ENCODE results near the gene RAB4B. TPM values are rescaled to one million over a fixed set of nuclear protein-coding genes. Genes with fewer than 3 reads are reported as not detected.
"Not testable (repeated sequence)": the region's sequence is repeated elsewhere in the genome, so short reads cannot be mapped to it uniquely, and the experiment has no call there.

Gene RAB4B
- total and polyA plus RNA-seq, 2 donors (not counting 1 experiment from before 2014, with no cell fraction given) = 10.6 to 12.8 TPM

GRCh38 chr19:40763963-40764362 lies 14.1 kb upstream of the RAB4B start:
- Histone ChIP-seq H3K36me3 (ENCODE audit: control insufficient read depth, insufficient read depth, low read length) (peaks cover 39% of the 10 kb centered on the region), H3K79me2 (ENCODE audit: control insufficient read depth, insufficient read depth, low read length) (no peaks in the 10 kb centered on the region), H3K9me3 (ENCODE audit: control insufficient read depth, insufficient read depth, low read depth, low read length) (no peaks in the 10 kb centered on the region), H3K4me2 (ENCODE audit: extremely low read depth, insufficient read depth, low read length) (no peak overlapping the region), H3K27me3 (ENCODE audit: control insufficient read depth, insufficient read depth, low read length) (no peaks in the 10 kb centered on the region), H2AFZ (ENCODE audit: low read length) (no peak overlapping the region), H4K20me1 (ENCODE audit: control insufficient read depth, extremely low read depth, insufficient read depth, low read length) (no peaks in the 10 kb centered on the region), H3K4me1 (ENCODE audit: control insufficient read depth, extremely low read depth, insufficient read depth, low read length) (no peaks in the 10 kb centered on the region), H3K27ac (ENCODE audit: insufficient read depth, low read length) (no peak overlapping the region), H3K9ac (ENCODE audit: insufficient read depth, low read length) (no peak overlapping the region), H3K4me3 (replicated peaks in 1 of 4; ENCODE audit: control extremely low read depth in 1 of 4, insufficient read depth in 1 of 4, low read depth in 3 of 4, low read length in 4 of 4) (no peak overlapping the region)
- no peak for DNase-seq (ENCODE audit: low read depth in 2 of 2)
- TF ChIP-seq CTCF (conservative IDR thresholded peaks at IDR 0.05 in 1 of 2, IDR thresholded peaks at IDR 0.05 in 1 of 2; ENCODE audit: low read depth in 1 of 2, low read length in 2 of 2) (no peak), EZH2 (IDR thresholded peaks at IDR 0.05; ENCODE audit: low read length, missing control alignments) (no peak)

DNA sequence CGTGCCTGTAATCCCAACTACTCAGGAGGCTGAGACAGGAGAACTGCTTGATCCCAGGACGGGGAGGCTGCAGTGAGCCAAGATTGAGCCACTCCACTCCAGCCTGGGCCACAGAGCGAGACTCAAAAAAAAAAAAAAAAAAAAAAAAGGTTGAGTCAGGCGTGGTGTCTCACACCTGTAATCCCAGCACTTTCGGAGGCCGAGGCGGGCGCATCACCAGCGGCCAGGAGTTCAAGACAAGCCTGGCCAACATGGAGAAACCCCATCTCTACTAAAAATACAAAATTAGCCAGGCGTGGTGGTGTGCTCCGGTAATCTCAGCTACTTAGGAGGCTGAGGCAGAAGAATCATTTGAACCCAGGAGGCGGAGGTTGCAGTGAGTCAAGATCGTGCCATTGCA lies 11.7 kb upstream of the RAB4B start:
- not testable (repeated sequence) for H3K27ac ChIP-seq (ENCODE audit: insufficient read depth, low read length); DNase-seq (ENCODE audit: low read depth in 2 of 2)
- peaks cover 27% of the 10 kb centered on the region for H3K36me3 ChIP-seq (ENCODE audit: control insufficient read depth, insufficient read depth, low read length)

GRCh38 chr19:40768869-40769268 lies 9.2 kb upstream of the RAB4B start:
- peaks cover 13% of the 10 kb centered on the region for H3K36me3 ChIP-seq (ENCODE audit: control insufficient read depth, insufficient read depth, low read length)
- no peaks in the 10 kb centered on the region for H3K27me3 ChIP-seq (ENCODE audit: control insufficient read depth, insufficient read depth, low read length)
- H3K27ac ChIP-seq (ENCODE audit: insufficient read depth, low read length) = no peak overlapping the region
- no peaks in the 10 kb centered on the region for H3K4me1 ChIP-seq (ENCODE audit: control insufficient read depth, extremely low read depth, insufficient read depth, low read length)
- no peaks in the 10 kb centered on the region for H3K79me2 ChIP-seq (ENCODE audit: control insufficient read depth, insufficient read depth, low read length)
- no peak overlapping the region for H2AFZ ChIP-seq (ENCODE audit: low read length)
- no peak for DNase-seq (ENCODE audit: low read depth in 2 of 2)
- no peaks in the 10 kb centered on the region for H3K9me3 ChIP-seq (ENCODE audit: control insufficient read depth, insufficient read depth, low read depth, low read length)
- H3K4me2 ChIP-seq (ENCODE audit: extremely low read depth, insufficient read depth, low read length) = no peak overlapping the region
- no peaks in the 10 kb centered on the region for H4K20me1 ChIP-seq (ENCODE audit: control insufficient read depth, extremely low read depth, insufficient read depth, low read length)
- no peak overlapping the region for H3K4me3 ChIP-seq (replicated peaks in 1 of 4; ENCODE audit: control extremely low read depth in 1 of 4, insufficient read depth in 1 of 4, low read depth in 3 of 4, low read length in 4 of 4)
- TF ChIP-seq EZH2 (IDR thresholded peaks at IDR 0.05; ENCODE audit: low read length, missing control alignments) (no peak), CTCF (conservative IDR thresholded peaks at IDR 0.05 in 1 of 2, IDR thresholded peaks at IDR 0.05 in 1 of 2; ENCODE audit: low read depth in 1 of 2, low read length in 2 of 2) (no peak)
- no peak overlapping the region for H3K9ac ChIP-seq (ENCODE audit: insufficient read depth, low read length)

More for the DNA sequence above, 11.7 kb upstream of the RAB4B start:
- not testable (repeated sequence) for H2AFZ ChIP-seq (ENCODE audit: low read length); H3K4me2 ChIP-seq (ENCODE audit: extremely low read depth, insufficient read depth, low read length); H4K20me1 ChIP-seq (ENCODE audit: control insufficient read depth, extremely low read depth, insufficient read depth, low read length); H3K27me3 ChIP-seq (ENCODE audit: control insufficient read depth, insufficient read depth, low read length); H3K4me1 ChIP-seq (ENCODE audit: control insufficient read depth, extremely low read depth, insufficient read depth, low read length); H3K79me2 ChIP-seq (ENCODE audit: control insufficient read depth, insufficient read depth, low read length); H3K9me3 ChIP-seq (ENCODE audit: control insufficient read depth, insufficient read depth, low read depth, low read length); H3K9ac ChIP-seq (ENCODE audit: insufficient read depth, low read length); H3K4me3 ChIP-seq (replicated peaks in 1 of 4; ENCODE audit: control extremely low read depth in 1 of 4, insufficient read depth in 1 of 4, low read depth in 3 of 4, low read length in 4 of 4)

DNA sequence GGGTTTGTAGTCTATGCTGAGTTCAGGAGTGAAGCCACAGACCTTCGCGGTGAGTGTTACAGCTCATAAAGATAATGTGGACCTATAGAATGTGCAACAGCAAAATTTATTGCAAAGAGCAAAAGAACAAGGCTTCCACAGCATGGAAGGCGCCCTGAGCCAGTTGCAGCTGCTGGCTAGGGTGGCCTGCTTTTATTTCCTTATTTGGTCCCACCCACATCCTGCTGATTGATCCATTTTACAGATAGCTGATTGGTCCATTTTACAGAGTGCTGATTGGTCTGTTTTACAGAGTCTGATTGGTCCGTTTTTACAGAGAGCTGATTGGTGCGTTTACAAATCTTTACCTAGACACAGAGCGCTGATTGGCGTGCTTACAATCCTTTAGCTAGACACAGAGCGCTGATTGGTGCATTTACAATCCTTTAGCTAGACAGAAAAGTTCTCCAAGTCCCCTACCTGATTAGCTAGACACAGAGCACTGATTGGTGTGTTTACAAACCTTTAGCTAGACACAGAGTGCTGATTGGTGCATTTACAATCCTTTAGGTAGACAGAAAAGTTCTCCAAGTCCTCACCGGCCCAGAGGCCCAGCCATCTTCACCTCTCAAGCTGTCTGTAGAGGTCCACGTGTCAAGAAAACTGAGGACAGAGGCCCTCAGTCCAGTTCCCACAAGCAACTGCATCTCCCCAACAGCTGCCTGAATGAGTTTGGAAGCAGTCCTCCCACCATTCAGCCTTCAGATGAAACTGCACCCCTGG lies 6.8 kb upstream of the RAB4B start:
- H2AFZ ChIP-seq (ENCODE audit: low read length); H3K36me3 ChIP-seq (ENCODE audit: control insufficient read depth, insufficient read depth, low read length); DNase-seq (ENCODE audit: low read depth in 2 of 2); H3K9ac ChIP-seq (ENCODE audit: insufficient read depth, low read length); H3K4me2 ChIP-seq (ENCODE audit: extremely low read depth, insufficient read depth, low read length); H3K9me3 ChIP-seq (ENCODE audit: control insufficient read depth, insufficient read depth, low read depth, low read length); H3K27ac ChIP-seq (ENCODE audit: insufficient read depth, low read length); H4K20me1 ChIP-seq (ENCODE audit: control insufficient read depth, extremely low read depth, insufficient read depth, low read length); H3K79me2 ChIP-seq (ENCODE audit: control insufficient read depth, insufficient read depth, low read length); H3K4me3 ChIP-seq (replicated peaks in 1 of 4; ENCODE audit: control extremely low read depth in 1 of 4, insufficient read depth in 1 of 4, low read depth in 3 of 4, low read length in 4 of 4); H3K27me3 ChIP-seq (ENCODE audit: control insufficient read depth, insufficient read depth, low read length); H3K4me1 ChIP-seq (ENCODE audit: control insufficient read depth, extremely low read depth, insufficient read depth, low read length): not testable (repeated sequence)
